Fibroblast of lung (primary cell): ENCODE results near the gene PSMD13. TPM values are rescaled to one million over a fixed set of nuclear protein-coding genes. Genes with fewer than 3 reads are reported as not detected.
"Not testable (repeated sequence)": the region's sequence is repeated elsewhere in the genome, so short reads cannot be mapped to it uniquely, and the experiment has no call there.

Experiments
- DNase-seq, 2 donors: peaks; one replicate each; pipeline versions ENCODE4 v3.0.0 to v3.0.0-alpha.2; 2010; ENCODE audit warnings: low read depth in 2 of 2
- H2AFZ ChIP-seq: 2 replicates; pipeline ENCODE4 v1.5.1; 2012; ENCODE audit warnings: low read length, control low read depth, inconsistent platforms
- H3K27ac ChIP-seq: 2 replicates; pipeline ENCODE4 v1.5.1; 2011; ENCODE audit warnings: low read length, control low read depth; ENCODE audit not compliant: insufficient read depth
- H3K27me3 ChIP-seq: 2 replicates; pipeline ENCODE4 v1.5.1; 2011; ENCODE audit warnings: mild to moderate bottlenecking, low read length; ENCODE audit not compliant: control insufficient read depth, insufficient read depth
- H3K36me3 ChIP-seq: 2 replicates; pipeline ENCODE4 v1.5.1; 2011; ENCODE audit warnings: low read length; ENCODE audit not compliant: control insufficient read depth, insufficient read depth
- H3K4me1 ChIP-seq: 2 replicates; pipeline ENCODE4 v1.5.1; 2011; ENCODE audit warnings: low read length; ENCODE audit not compliant: control insufficient read depth, insufficient read depth; ENCODE audit errors: extremely low read depth
- H3K4me2 ChIP-seq: 2 replicates; pipeline ENCODE4 v1.5.1; 2011; ENCODE audit warnings: low read length, control low read depth; ENCODE audit not compliant: insufficient read depth; ENCODE audit errors: extremely low read depth
- H3K4me3 ChIP-seq, 4 experiments: fragments of 200-600 bp in 1 of 4; sonication (generic) in 1 of 4; replicated peaks in 1 of 4; 2 replicates each; pipeline ENCODE4 v1.5.1; 2011 to 2016; ENCODE audit warnings: low read length in 4 of 4, low read depth in 3 of 4, mild to moderate bottlenecking in 3 of 4, control low read depth in 2 of 4, inconsistent platforms in 1 of 4, mixed read lengths in 1 of 4; ENCODE audit not compliant: insufficient read depth in 1 of 4; ENCODE audit errors: control extremely low read depth in 1 of 4
- H3K79me2 ChIP-seq: 2 replicates; pipeline ENCODE4 v1.5.1; 2012; ENCODE audit warnings: mild to moderate bottlenecking, low read length, inconsistent platforms; ENCODE audit not compliant: control insufficient read depth, insufficient read depth
- H3K9ac ChIP-seq: 2 replicates; pipeline ENCODE4 v1.5.1; 2011; ENCODE audit warnings: mild to moderate bottlenecking, low read length, control low read depth; ENCODE audit not compliant: insufficient read depth
- H3K9me3 ChIP-seq: 2 replicates; pipeline ENCODE4 v1.5.1; 2012; ENCODE audit warnings: low read depth, low read length; ENCODE audit not compliant: control insufficient read depth, insufficient read depth
- H4K20me1 ChIP-seq: 2 replicates; pipeline ENCODE4 v1.5.1; 2011; ENCODE audit warnings: low read length; ENCODE audit not compliant: control insufficient read depth, insufficient read depth; ENCODE audit errors: extremely low read depth
- EZH2 ChIP-seq: IDR thresholded peaks from 2 replicates; pipeline ENCODE4 v1.5.1; 2012; ENCODE audit warnings: low read length, control low read depth, mild to moderate bottlenecking; ENCODE audit errors: missing control alignments
- polyA plus RNA-seq, 2 donors: library from polyadenylated mRNA; depleted of rRNA in 1 of 2; stranded (reverse) in 1 of 2; unstranded in 1 of 2; fragments of >200 nt; gene quantifications; 2 replicates each; pipeline ENCODE4 v1.2.1, GENCODE V29; 2011 to 2012; ENCODE audit warnings: missing spikeins in 1 of 2
- total RNA-seq: library from RNA; depleted of rRNA; stranded (reverse); fragments of >200 nt; gene quantifications from 2 replicates; pipeline ENCODE4 v1.2.1, GENCODE V29; 2014
- TF ChIP-seq, protein P1 (sequence below), 2 donors: IDR thresholded peaks in 1 of 2; conservative IDR thresholded peaks in 1 of 2; 1 replicate in 1 of 2; 2 replicates in 1 of 2; pipeline ENCODE4 v1.5.1; 2011 to 2012; ENCODE audit warnings: low read length in 2 of 2, control low read depth in 1 of 2, inconsistent platforms in 1 of 2, low read depth in 1 of 2, mild to moderate bottlenecking in 1 of 2

Gene PSMD13
- total and polyA plus RNA-seq, 2 donors (not counting 1 experiment from before 2014, with no cell fraction given), result 106 to 147 TPM

DNA sequence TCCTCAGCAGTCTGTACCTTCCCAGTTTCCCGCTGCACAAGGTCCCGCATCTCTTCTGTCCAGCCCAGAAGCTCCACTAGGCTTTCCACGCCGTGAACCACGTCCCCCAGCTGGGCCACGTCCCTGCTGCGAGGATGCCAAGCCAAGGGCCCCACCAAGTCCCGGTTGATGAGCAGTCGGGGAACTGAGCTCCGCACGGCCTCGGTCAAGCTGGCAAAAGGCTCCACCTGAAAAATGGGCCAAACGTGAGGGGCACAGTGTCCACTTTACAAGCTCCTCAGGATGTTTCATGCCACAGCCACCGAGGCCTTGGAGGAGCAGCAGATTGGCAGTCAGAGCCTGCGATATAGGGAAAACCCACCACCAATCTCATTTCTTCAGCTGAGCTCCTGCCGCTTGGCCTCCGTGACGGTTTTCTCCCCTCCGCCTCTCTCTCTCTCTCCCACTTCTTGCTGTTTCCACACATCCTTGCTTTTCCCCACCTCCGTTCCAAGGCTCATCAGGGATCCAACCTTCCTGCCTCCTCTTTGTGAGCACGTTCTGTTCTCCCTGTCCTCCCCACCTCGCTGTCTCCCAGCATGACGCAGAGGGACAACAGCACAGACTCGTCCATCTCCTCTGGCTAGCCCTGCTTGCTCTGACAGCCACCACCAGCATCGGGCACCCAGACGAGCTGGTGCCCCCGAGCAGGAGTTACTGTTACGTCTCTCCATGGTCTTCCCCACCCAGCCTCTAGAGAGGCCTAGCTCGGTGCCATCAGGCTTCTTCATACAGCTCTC is 17.8 kb upstream of the PSMD13 start:
- Histone ChIP-seq H3K9ac (no peak overlapping the region), H3K4me2 (no peak overlapping the region), H3K4me1 (peaks cover 10% of the 10 kb centered on the region), H3K4me3 (no peak overlapping the region), H3K9me3 (no peaks in the 10 kb centered on the region), H3K79me2 (no peaks in the 10 kb centered on the region), H4K20me1 (no peaks in the 10 kb centered on the region), H3K36me3 (peaks cover 17% of the 10 kb centered on the region), H2AFZ (no peak overlapping the region), H3K27ac (no peak overlapping the region), H3K27me3 (no peaks in the 10 kb centered on the region)
- TF ChIP-seq, protein P1, sequence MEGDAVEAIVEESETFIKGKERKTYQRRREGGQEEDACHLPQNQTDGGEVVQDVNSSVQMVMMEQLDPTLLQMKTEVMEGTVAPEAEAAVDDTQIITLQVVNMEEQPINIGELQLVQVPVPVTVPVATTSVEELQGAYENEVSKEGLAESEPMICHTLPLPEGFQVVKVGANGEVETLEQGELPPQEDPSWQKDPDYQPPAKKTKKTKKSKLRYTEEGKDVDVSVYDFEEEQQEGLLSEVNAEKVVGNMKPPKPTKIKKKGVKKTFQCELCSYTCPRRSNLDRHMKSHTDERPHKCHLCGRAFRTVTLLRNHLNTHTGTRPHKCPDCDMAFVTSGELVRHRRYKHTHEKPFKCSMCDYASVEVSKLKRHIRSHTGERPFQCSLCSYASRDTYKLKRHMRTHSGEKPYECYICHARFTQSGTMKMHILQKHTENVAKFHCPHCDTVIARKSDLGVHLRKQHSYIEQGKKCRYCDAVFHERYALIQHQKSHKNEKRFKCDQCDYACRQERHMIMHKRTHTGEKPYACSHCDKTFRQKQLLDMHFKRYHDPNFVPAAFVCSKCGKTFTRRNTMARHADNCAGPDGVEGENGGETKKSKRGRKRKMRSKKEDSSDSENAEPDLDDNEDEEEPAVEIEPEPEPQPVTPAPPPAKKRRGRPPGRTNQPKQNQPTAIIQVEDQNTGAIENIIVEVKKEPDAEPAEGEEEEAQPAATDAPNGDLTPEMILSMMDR (conservative IDR thresholded peaks at IDR 0.05 in 1 of 2, IDR thresholded peaks at IDR 0.05 in 1 of 2; ENCODE audit: low read depth in 1 of 2, low read length in 2 of 2), result no peak
- TF ChIP-seq EZH2, result no peak
- no peak for DNase-seq

DNA sequence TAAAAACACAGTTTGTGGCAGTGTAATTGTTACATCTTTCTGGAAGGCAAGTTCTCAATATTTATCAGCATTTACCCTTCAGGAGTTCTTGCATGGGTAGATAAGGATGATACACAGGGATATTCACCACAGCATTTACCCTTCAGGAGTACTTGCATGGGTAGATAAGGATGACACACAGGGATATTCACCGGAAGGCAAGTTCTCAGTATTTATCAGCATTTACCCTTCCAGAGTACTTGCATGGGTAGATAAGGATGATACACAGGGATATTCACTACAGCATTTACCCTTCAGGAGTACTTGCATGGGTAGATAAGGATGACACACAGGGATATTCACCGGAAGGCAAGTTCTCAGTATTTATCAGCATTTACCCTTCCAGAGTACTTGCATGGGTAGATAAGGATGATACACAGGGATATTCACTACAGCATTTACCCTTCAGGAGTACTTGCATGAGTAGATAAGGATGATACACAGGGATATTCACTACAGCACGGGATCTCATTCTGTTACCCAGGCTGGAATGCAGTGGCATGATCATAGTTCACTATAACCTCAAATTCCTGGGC is 16.0 kb upstream of the PSMD13 start:
- not testable (repeated sequence) for H3K4me1 ChIP-seq, H4K20me1 ChIP-seq, H3K27me3 ChIP-seq, H3K79me2 ChIP-seq, H3K4me2 ChIP-seq, H3K9ac ChIP-seq, H3K4me3 ChIP-seq, H2AFZ ChIP-seq, H3K9me3 ChIP-seq, H3K36me3 ChIP-seq, H3K27ac ChIP-seq, DNase-seq

DNA sequence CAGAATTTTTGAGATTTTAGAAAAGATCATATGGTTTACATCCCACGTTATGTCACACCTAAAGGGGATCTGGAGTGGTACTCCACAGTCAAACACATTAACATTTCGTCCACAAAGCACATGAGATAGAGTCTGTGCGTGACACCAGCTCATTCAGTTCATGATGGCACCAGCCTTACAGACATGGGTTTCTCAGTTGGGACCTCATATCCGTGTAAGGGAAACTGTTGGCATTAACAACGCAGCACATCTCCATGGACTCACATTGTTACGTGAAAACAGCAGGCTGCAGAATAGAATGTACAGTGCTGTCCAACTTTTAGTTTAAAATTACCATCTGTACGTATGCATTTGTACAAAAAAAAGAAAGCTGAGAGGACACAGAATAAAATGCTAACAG is 15.2 kb upstream of the PSMD13 start:
- Histone ChIP-seq H3K9me3 (no peaks in the 10 kb centered on the region), H2AFZ (no peak overlapping the region), H3K36me3 (peaks cover 1% of the 10 kb centered on the region), H3K4me1 (peaks cover 10% of the 10 kb centered on the region), H4K20me1 (no peaks in the 10 kb centered on the region), H3K9ac (no peak overlapping the region), H3K4me3 (no peak overlapping the region), H3K79me2 (no peaks in the 10 kb centered on the region), H3K27me3 (no peaks in the 10 kb centered on the region), H3K27ac (no peak overlapping the region), H3K4me2 (no peak overlapping the region)
- DNase-seq, result no peak
- TF ChIP-seq, protein P1 (conservative IDR thresholded peaks at IDR 0.05 in 1 of 2, IDR thresholded peaks at IDR 0.05 in 1 of 2; ENCODE audit: low read depth in 1 of 2, low read length in 2 of 2), result no peak
- no peak for TF ChIP-seq EZH2
